Neuronal stem cell (in vitro differentiated cells): ENCODE measurements around the gene DRD2.

ENCODE experiments used
- DNase-seq: peaks from one replicate; pipeline ENCODE4 v3.0.0-alpha.2; 2013; ENCODE audit warnings: low spot score
- H2AFZ ChIP-seq: one replicate; pipeline ENCODE4 v1.6.1; 2013; ENCODE audit warnings: mild to moderate bottlenecking, low read length, inconsistent platforms
- H2AK5ac ChIP-seq: 2 replicates; pipeline ENCODE4 v1.6.1; 2013; ENCODE audit warnings: low read depth, mild to moderate bottlenecking, inconsistent platforms, low read length, moderate library complexity, mixed read lengths
- H2BK120ac ChIP-seq: 2 replicates; pipeline ENCODE4 v1.6.1; 2013; ENCODE audit warnings: low read depth, mild to moderate bottlenecking, inconsistent platforms, low read length, moderate library complexity, mixed read lengths
- H2BK12ac ChIP-seq: one replicate; pipeline ENCODE4 v1.6.1; 2013; ENCODE audit warnings: low read length, inconsistent platforms
- H2BK15ac ChIP-seq: 2 replicates; pipeline ENCODE4 v1.6.1; 2013; ENCODE audit warnings: mild to moderate bottlenecking, low read length, inconsistent platforms, mixed read lengths
- H2BK5ac ChIP-seq: one replicate; pipeline ENCODE4 v1.6.1; 2013; ENCODE audit warnings: inconsistent platforms, mild to moderate bottlenecking, low read length, moderate library complexity
- H3K14ac ChIP-seq: one replicate; pipeline ENCODE4 v1.6.1; 2013; ENCODE audit warnings: low read length, inconsistent platforms
- H3K18ac ChIP-seq: 2 replicates; pipeline ENCODE4 v1.6.1; 2013; ENCODE audit warnings: low read length, inconsistent platforms
- H3K23ac ChIP-seq: 2 replicates; pipeline ENCODE4 v1.6.1; 2013; ENCODE audit warnings: low read depth, mild to moderate bottlenecking, mixed read lengths, low read length, inconsistent platforms; ENCODE audit not compliant: poor library complexity
- H3K27ac ChIP-seq: replicated peaks from 3 replicates; pipeline ENCODE4 v1.5.1; 2013; ENCODE audit warnings: low read length, inconsistent platforms
- H3K27me3 ChIP-seq, 3 experiments: 2 replicates each; pipeline ENCODE4 v1.6.1; 2013; ENCODE audit warnings: low read length in 3 of 3, mild to moderate bottlenecking in 2 of 3, inconsistent platforms in 1 of 3, low read depth in 1 of 3, mixed read lengths in 1 of 3, moderate library complexity in 1 of 3; ENCODE audit not compliant: control insufficient read depth in 3 of 3, insufficient read depth in 3 of 3
- H3K36me3 ChIP-seq, 2 donors: replicated peaks in 1 of 2; 2 replicates each; pipeline ENCODE4 v1.6.1; 2013; ENCODE audit warnings: low read length in 2 of 2; ENCODE audit not compliant: control insufficient read depth in 2 of 2, insufficient read depth in 2 of 2
- H3K4ac ChIP-seq: 2 replicates; pipeline ENCODE4 v1.6.1; 2013; ENCODE audit warnings: inconsistent platforms, mild to moderate bottlenecking, low read length, moderate library complexity
- H3K4me1 ChIP-seq, 2 donors: 1 replicate in 1 of 2; 2 replicates in 1 of 2; pipeline ENCODE4 v1.6.1; 2013; ENCODE audit warnings: low read length in 2 of 2, low read depth in 1 of 2; ENCODE audit not compliant: control insufficient read depth in 2 of 2, insufficient read depth in 1 of 2
- H3K4me2 ChIP-seq: one replicate; pipeline ENCODE4 v1.6.1; 2013; ENCODE audit warnings: mild to moderate bottlenecking, low read length, inconsistent platforms; ENCODE audit not compliant: insufficient read depth, poor library complexity, severe bottlenecking
- H3K4me3 ChIP-seq, 2 donors: 2 replicates each; pipeline ENCODE4 v1.5.1; 2013; ENCODE audit warnings: low read length in 2 of 2, mild to moderate bottlenecking in 2 of 2, inconsistent platforms in 1 of 2, moderate library complexity in 1 of 2
- H3K79me1 ChIP-seq: one replicate; pipeline ENCODE4 v1.6.1; 2013; ENCODE audit warnings: low read depth, mild to moderate bottlenecking, inconsistent platforms, low read length, moderate library complexity
- H3K9ac ChIP-seq: one replicate; pipeline ENCODE4 v1.6.1; 2013; ENCODE audit warnings: mild to moderate bottlenecking, low read depth, low read length, inconsistent platforms; ENCODE audit not compliant: poor library complexity
- H3K9me3 ChIP-seq, 2 donors: replicated peaks in 1 of 2; 2 replicates each; pipeline versions ENCODE3 to v1.6.1; 2013; ENCODE audit warnings: low read length in 2 of 2, mild to moderate bottlenecking in 2 of 2, inconsistent platforms in 1 of 2, low read depth in 1 of 2, mixed read lengths in 1 of 2, moderate library complexity in 1 of 2; ENCODE audit not compliant: control insufficient read depth in 2 of 2, insufficient read depth in 1 of 2
- H4K8ac ChIP-seq: one replicate; pipeline ENCODE4 v1.6.1; 2013; ENCODE audit warnings: low read depth, mild to moderate bottlenecking, inconsistent platforms, low read length, moderate library complexity
- H4K91ac ChIP-seq: one replicate; pipeline ENCODE4 v1.6.1; 2013; ENCODE audit warnings: low read length, low read depth, mild to moderate bottlenecking, inconsistent platforms; ENCODE audit not compliant: poor library complexity
- WGBS, 2 donors: extraction: QIAGEN DNeasy Blood & Tissue Kit; methylation state at CpG; one replicate each; pipeline ENCODE4 v1.1.7; 2013; ENCODE audit warnings: missing lambda C conversion rate in 2 of 2, mixed read lengths in 1 of 2; ENCODE audit not compliant: insufficient read length in 2 of 2, insufficient replicate concordance in 1 of 2; ENCODE audit errors: extremely low coverage in 2 of 2; 5-methylcytosine and 5-hydroxymethylcytosine counted together

DRD2 gene

DNA sequence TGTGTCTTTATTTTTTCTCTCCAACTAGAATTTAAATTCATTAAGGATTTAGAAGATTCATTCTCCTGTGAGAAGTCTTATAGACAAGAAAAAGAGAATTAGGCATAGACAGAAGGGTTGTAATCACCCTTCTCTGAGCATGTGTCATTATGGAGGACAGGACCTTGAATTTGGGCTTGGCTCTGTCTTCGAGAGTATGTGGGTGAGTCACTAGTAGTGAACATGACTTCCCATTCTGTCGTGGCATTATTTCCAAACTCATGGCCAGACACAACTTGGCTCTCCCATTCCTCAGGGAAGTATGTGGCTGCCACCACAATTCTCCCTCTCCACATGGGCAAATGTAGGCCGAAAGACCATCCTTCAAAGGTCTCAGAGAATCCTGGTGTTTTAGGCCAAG is 101.9 kb downstream of the DRD2 start:
- Histone ChIP-seq H4K8ac (no peak overlapping the region), H4K91ac (no peak overlapping the region), H3K79me1 (no peaks in the 10 kb centered on the region), H2AK5ac (no peak overlapping the region), H3K4me3 (no peak overlapping the region), H3K4me1 (no peaks in the 10 kb centered on the region), H3K4ac (no peak overlapping the region), H3K23ac (no peak overlapping the region), H2BK15ac (no peak overlapping the region), H3K36me3 (no peaks in the 10 kb centered on the region), H3K18ac (no peak overlapping the region), H2AFZ (no peak overlapping the region), H2BK120ac (no peak overlapping the region), H2BK12ac (no peak overlapping the region), H3K14ac (no peak overlapping the region), H3K27ac (no peak overlapping the region), H3K27me3 (no peaks in the 10 kb centered on the region), H3K4me2 (no peak overlapping the region), H2BK5ac (no peak overlapping the region), H3K9me3 (no peaks in the 10 kb centered on the region), H3K9ac (no peak overlapping the region)
- DNase-seq = no peak
- no CpG with 5 or more reads among the region's 3 CpGs for WGBS, 2 donors

- Histone ChIP-seq H3K9ac (no peak overlapping the region), H3K9me3 (no peaks in the 10 kb centered on the region), H2BK120ac (no peak overlapping the region), H3K4me2 (no peak overlapping the region), H2AFZ (no peak overlapping the region), H2AK5ac (no peak overlapping the region), H3K4ac (no peak overlapping the region), H3K27me3 (no peaks in the 10 kb centered on the region), H3K14ac (no peak overlapping the region), H2BK12ac (no peak overlapping the region), H4K91ac (no peak overlapping the region), H3K23ac (no peak overlapping the region), H4K8ac (no peak overlapping the region), H3K79me1 (no peaks in the 10 kb centered on the region), H3K4me3 (no peak overlapping the region), H3K18ac (no peak overlapping the region), H3K27ac (no peak overlapping the region), H3K36me3 (no peaks in the 10 kb centered on the region), H2BK5ac (no peak overlapping the region), H2BK15ac (no peak overlapping the region), H3K4me1 (no peaks in the 10 kb centered on the region)
- DNase-seq = no peak
- WGBS, 2 donors = no CpG with 5 or more reads among the region's 4 CpGs
These were observed 102.9 kb downstream of the DRD2 start for GRCh38 chr11:113372309-113372708.

DNA sequence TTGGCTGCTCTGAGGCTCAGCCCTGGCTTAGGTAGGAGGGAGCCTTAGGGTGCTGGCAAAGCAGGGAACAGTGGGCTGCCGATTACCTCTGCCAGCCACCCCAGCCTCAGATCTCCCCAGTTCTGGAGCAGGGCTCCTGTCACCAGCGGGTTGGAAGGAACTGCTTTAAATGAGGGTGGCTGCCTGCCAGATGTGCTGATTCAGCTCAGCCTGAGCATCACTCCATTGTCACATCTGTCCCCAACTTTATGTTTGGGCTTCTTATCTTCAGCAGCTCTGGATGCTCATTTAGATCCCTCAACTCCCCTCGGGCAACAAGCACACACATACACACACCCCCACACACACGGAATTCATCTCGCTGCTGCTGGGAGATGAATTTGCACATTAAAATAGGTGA is 104.6 kb downstream of the DRD2 start:
- Histone ChIP-seq H3K4me2 (no peak overlapping the region), H3K79me1 (no peaks in the 10 kb centered on the region), H3K18ac (no peak overlapping the region), H3K4me3 (no peak overlapping the region), H4K91ac (no peak overlapping the region), H3K14ac (no peak overlapping the region), H3K9ac (no peak overlapping the region), H2BK5ac (no peak overlapping the region), H2AK5ac (no peak overlapping the region), H4K8ac (no peak overlapping the region), H2BK12ac (no peak overlapping the region), H2AFZ (no peak overlapping the region), H3K9me3 (no peaks in the 10 kb centered on the region), H3K36me3 (peaks cover 0 to 2% of the 10 kb centered on the region in 2 donors), H3K23ac (no peak overlapping the region), H2BK15ac (no peak overlapping the region), H3K27me3 (no peaks in the 10 kb centered on the region), H3K4me1 (no peaks in the 10 kb centered on the region), H2BK120ac (no peak overlapping the region), H3K27ac (no peak overlapping the region), H3K4ac (no peak overlapping the region)
- no CpG with 5 or more reads among the region's 5 CpGs for WGBS, 2 donors
- DNase-seq = no peak

GRCh38 chr11:113369411-113369810 is 105.8 kb downstream of the DRD2 start:
- Histone ChIP-seq H4K8ac (no peak overlapping the region), H2BK5ac (no peak overlapping the region), H3K36me3 (peaks cover 2 to 10% of the 10 kb centered on the region in 2 donors), H3K4me1 (no peaks in the 10 kb centered on the region), H2BK12ac (no peak overlapping the region), H2AK5ac (no peak overlapping the region), H3K27me3 (no peaks in the 10 kb centered on the region), H2BK15ac (no peak overlapping the region), H3K79me1 (no peaks in the 10 kb centered on the region), H3K4me3 (no peak overlapping the region), H3K23ac (no peak overlapping the region), H3K4me2 (no peak overlapping the region), H4K91ac (no peak overlapping the region), H2BK120ac (no peak overlapping the region), H3K9me3 (no peaks in the 10 kb centered on the region), H3K4ac (no peak overlapping the region), H3K18ac (no peak overlapping the region), H3K14ac (no peak overlapping the region), H3K27ac (no peak overlapping the region), H3K9ac (no peak overlapping the region), H2AFZ (no peak overlapping the region)
- DNase-seq = no peak
- WGBS, 2 donors = no CpG with 5 or more reads among the region's 3 CpGs
